A549 (cell line): Measurements from ENCODE around the gene MDFIC. TPM values are rescaled to one million over a fixed set of nuclear protein-coding genes. Genes with fewer than 3 reads are reported as not detected.

Experiments used
- ATAC-seq, 2 experiments: fragments of 200-7000 bp in 1 of 2; fragments of >200 bp in 1 of 2; cut with Nextera tagmentation in 1 of 2; cut with Tn5 transposase in 1 of 2; 3 replicates each; pipeline versions ENCODE4 v1.8.0 to v1.9.1; 2018 to 2020; ENCODE audit warnings: mild to moderate bottlenecking in 1 of 2, moderate library complexity in 1 of 2
- CTCF ChIA-PET: fragments of 300-600 bp; sonication (Branson Sonifier 250); formaldehyde crosslinking; extraction: SDS; loops from one replicate; lab custom pipeline; 2021; ENCODE audit warnings: antibody characterized with exemption, inconsistent platforms; lab: Yijun Ruan, JAX
- POLR2A ChIA-PET: fragments of 350-600 bp; formaldehyde crosslinking; extraction: SDS; loops from one replicate; lab custom pipeline; 2021; ENCODE audit warnings: antibody characterized with exemption, inconsistent platforms; lab: Yijun Ruan, JAX
- DNase-seq, 2 experiments: peaks; one replicate each; pipeline versions ENCODE4 v3.0.0 to v3.0.0-alpha.2; 2011 to 2016; ENCODE audit warnings: low read depth in 1 of 2, low spot score in 1 of 2
- FAIRE-seq: peaks from 2 replicates; lab custom pipeline; 2011; peaks lifted over from hg19 to GRCh38; lab: Jason Lieb, UNC
- H3K27ac ChIP-seq, 2 experiments: fragments of >200 bp; sonication (Bioruptor Twin); formaldehyde crosslinking; 3 replicates each; pipeline ENCODE4 v1.5.1; 2016 to 2017
- H3K4me1 ChIP-seq: fragments of >200 bp; sonication (Bioruptor Twin); formaldehyde crosslinking; 3 replicates; pipeline ENCODE4 v1.6.1; 2016
- H3K4me2 ChIP-seq: fragments of >200 bp; sonication (Bioruptor Twin); formaldehyde crosslinking; 3 replicates; pipeline ENCODE4 v1.6.1; 2016
- H3K4me3 ChIP-seq: fragments of >200 bp; sonication (Bioruptor Twin); formaldehyde crosslinking; 3 replicates; pipeline ENCODE4 v1.5.1; 2016
- H3K9me3 ChIP-seq: fragments of >200 bp; sonication (Bioruptor Twin); formaldehyde crosslinking; 3 replicates; pipeline ENCODE4 v1.6.1; 2016
- EHMT2 ChIP-seq: fragments of 200-600 bp; sonication (generic); IDR thresholded peaks from 2 replicates; pipeline ENCODE4 v1.6.1; 2016; ENCODE audit warnings: antibody characterized with exemption, low read depth, mild to moderate bottlenecking, moderate library complexity
- EP300 ChIP-seq, 2 experiments: fragments of >200 bp; sonication (Bioruptor Twin); formaldehyde crosslinking; IDR thresholded peaks; 2 replicates in 1 of 2; 3 replicates in 1 of 2; pipeline ENCODE4 v1.6.1; 2016 to 2017
- FOSB ChIP-seq: fragments of 250-450 bp; sonication (Bioruptor Pico); IDR thresholded peaks from 2 replicates; pipeline ENCODE4 v1.5.0; 2020; ENCODE audit warnings: mild to moderate bottlenecking, moderate library complexity
- HEYL ChIP-seq: fragments of 250-450 bp; sonication (Bioruptor Pico); IDR thresholded peaks from 2 replicates; pipeline ENCODE4 v1.8.0; 2021; ENCODE audit warnings: mild to moderate bottlenecking, moderate library complexity
- HOXB13 ChIP-seq: fragments of 250-450 bp; sonication (Bioruptor Pico); IDR thresholded peaks from 2 replicates; pipeline ENCODE4 v1.5.0; 2020; ENCODE audit warnings: low read depth, mild to moderate bottlenecking, moderate library complexity
- MAFK ChIP-seq: fragments of 450-650 bp; IDR thresholded peaks from 2 replicates; pipeline ENCODE4 v1.6.1; 2014; ENCODE audit not compliant: partially characterized antibody
- NR3C1 ChIP-seq: fragments of >200 bp; sonication (Bioruptor Twin); formaldehyde crosslinking; IDR thresholded peaks from 3 replicates; pipeline ENCODE4 v1.6.1; 2017
- RCOR1 ChIP-seq: fragments of 150-350 bp; IDR thresholded peaks from 2 replicates; pipeline ENCODE4 v1.6.1; 2014; ENCODE audit warnings: antibody characterized with exemption, low read length, low read depth
- SMC3 ChIP-seq: fragments of >200 bp; sonication (Bioruptor Twin); formaldehyde crosslinking; IDR thresholded peaks from 3 replicates; pipeline ENCODE4 v1.6.1; 2018; ENCODE audit warnings: inconsistent platforms
- SREBF2 ChIP-seq: fragments of 450-650 bp; IDR thresholded peaks from 2 replicates; pipeline ENCODE4 v1.6.1; 2014; ENCODE audit warnings: mild to moderate bottlenecking, moderate library complexity
- ZC3H11A ChIP-seq: fragments of 450-650 bp; IDR thresholded peaks from 2 replicates; pipeline ENCODE4 v1.6.1; 2014; ENCODE audit warnings: antibody characterized with exemption, mild to moderate bottlenecking
- ZNF302 ChIP-seq: fragments of 250-450 bp; sonication (Bioruptor Pico); IDR thresholded peaks from 2 replicates; pipeline ENCODE4 v1.9.0; 2021; ENCODE audit warnings: inconsistent platforms, mild to moderate bottlenecking, moderate library complexity
- WGBS: methylation state at CpG from one replicate; pipeline ENCODE4 v1.1.6; 2017; ENCODE audit errors: missing lambda C conversion rate; 5-methylcytosine and 5-hydroxymethylcytosine counted together
- polyA plus RNA-seq, 4 experiments: library from polyadenylated mRNA; depleted of rRNA in 3 of 4; stranded (reverse); fragments of >200 nt; fragmentation: RNase III in 1 of 4; extraction: RNeasy Plus Mini Kit Qiagen cat#74134 plus additional on column Dnase treatment in 1 of 4; gene quantifications; 2 replicates in 3 of 4; 3 replicates in 1 of 4; pipeline ENCODE4 v1.2.3, GENCODE V29; 2011 to 2017
- TF ChIP-seq, protein P1 (sequence below): fragments of 250-450 bp; sonication (Bioruptor Pico); IDR thresholded peaks from 2 replicates; pipeline ENCODE4 v1.5.0; 2020; ENCODE audit warnings: low read depth, mild to moderate bottlenecking, moderate library complexity
- TF ChIP-seq, protein P2 (sequence below): fragments of 450-650 bp; IDR thresholded peaks from 2 replicates; pipeline ENCODE4 v1.6.1; 2014; ENCODE audit warnings: antibody characterized with exemption

MDFIC gene
- polyA plus RNA-seq, 2 of the 4 experiments (the other 2 are of a cell fraction): 19.5 to 30.6 TPM

DNA sequence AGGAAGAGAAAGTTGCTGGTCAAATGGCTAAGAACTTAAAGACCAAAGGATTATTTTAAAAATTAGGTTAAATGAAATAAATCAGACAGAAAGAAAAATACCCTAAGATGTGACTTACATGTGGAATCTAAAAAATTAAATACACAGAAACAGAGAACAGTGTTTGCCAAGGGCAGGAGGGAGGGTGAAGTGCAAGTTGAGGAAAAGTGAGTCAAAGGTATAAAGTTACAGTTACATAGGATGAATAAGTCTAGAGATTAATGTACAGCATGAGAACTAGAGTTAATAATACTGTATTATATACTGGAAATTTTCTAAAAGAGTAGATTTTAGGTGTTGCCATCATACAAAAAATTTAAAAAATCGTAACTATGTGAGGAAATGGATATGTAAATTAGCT lies 146.3 kb downstream of the MDFIC start:
- Histone ChIP-seq H3K27ac (no peak overlapping the region), H3K4me1 (no peaks in the 10 kb centered on the region), H3K9me3 (no peaks in the 10 kb centered on the region), H3K4me3 (no peak overlapping the region), H3K4me2 (no peak overlapping the region)
- POLR2A ChIA-PET: no interaction called here
- DNase-seq (no peak), ATAC-seq (no peak), FAIRE-seq (no peak)
- CTCF ChIA-PET: no interaction called here
- 73% methylated on average over 1 of the region's 1 CpG for WGBS
- TF ChIP-seq EP300 (IDR thresholded peaks at IDR 0.05): no peak
- no peak for TF ChIP-seq RCOR1
- TF ChIP-seq NR3C1: no peak
- no peak for TF ChIP-seq FOSB (CRISPR knock-in tag)
- TF ChIP-seq, protein P1, sequence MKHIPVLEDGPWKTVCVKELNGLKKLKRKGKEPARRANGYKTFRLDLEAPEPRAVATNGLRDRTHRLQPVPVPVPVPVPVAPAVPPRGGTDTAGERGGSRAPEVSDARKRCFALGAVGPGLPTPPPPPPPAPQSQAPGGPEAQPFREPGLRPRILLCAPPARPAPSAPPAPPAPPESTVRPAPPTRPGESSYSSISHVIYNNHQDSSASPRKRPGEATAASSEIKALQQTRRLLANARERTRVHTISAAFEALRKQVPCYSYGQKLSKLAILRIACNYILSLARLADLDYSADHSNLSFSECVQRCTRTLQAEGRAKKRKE: no peak
- TF ChIP-seq, protein P2, sequence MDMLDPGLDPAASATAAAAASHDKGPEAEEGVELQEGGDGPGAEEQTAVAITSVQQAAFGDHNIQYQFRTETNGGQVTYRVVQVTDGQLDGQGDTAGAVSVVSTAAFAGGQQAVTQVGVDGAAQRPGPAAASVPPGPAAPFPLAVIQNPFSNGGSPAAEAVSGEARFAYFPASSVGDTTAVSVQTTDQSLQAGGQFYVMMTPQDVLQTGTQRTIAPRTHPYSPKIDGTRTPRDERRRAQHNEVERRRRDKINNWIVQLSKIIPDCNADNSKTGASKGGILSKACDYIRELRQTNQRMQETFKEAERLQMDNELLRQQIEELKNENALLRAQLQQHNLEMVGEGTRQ: no peak
- no peak for TF ChIP-seq SMC3
- TF ChIP-seq EHMT2: no peak
- TF ChIP-seq ZC3H11A: no peak
- no peak for TF ChIP-seq MAFK
- no peak for TF ChIP-seq ZNF302 (CRISPR knock-in tag)
- TF ChIP-seq HOXB13 (CRISPR knock-in tag): no peak
- TF ChIP-seq SREBF2: no peak
- no peak for TF ChIP-seq HEYL (CRISPR knock-in tag)
